ENCODE data around the gene PCED1A. TPM values are rescaled to one million over a fixed set of nuclear protein-coding genes. Genes with fewer than 3 reads are reported as not detected.

PCED1A gene
- total and polyA plus RNA-seq, 9 donors = 24.2 to 40.9 (median 30.4) TPM

Other genes with a start within 250 kb of the PCED1A start
- gene NOP56, start 188.0 kb downstream of the PCED1A start, total RNA-seq = 130 TPM
- 100 to 1,000 TPM; 152 to 204 (median 166) TPM for gene NOP56, start 188.0 kb downstream of the PCED1A start, polyA plus RNA-seq (ENCODE audit: insufficient read depth in 1 of 8, insufficient read length in 8 of 8, low replicate concordance in 1 of 8)
- gene IDH3B, start 176.4 kb downstream of the PCED1A start, total RNA-seq = 109 TPM
- gene IDH3B, start 176.4 kb downstream of the PCED1A start, polyA plus RNA-seq (ENCODE audit: insufficient read depth in 1 of 8, insufficient read length in 8 of 8, low replicate concordance in 1 of 8) = 100 to 1,000 TPM in 6 of 8 donors, 10 to 100 TPM in 2; 90.9 to 112 (median 102) TPM
- 3.2 TPM for gene EBF4, start 147.9 kb downstream of the PCED1A start, total RNA-seq
- gene EBF4, start 147.9 kb downstream of the PCED1A start, polyA plus RNA-seq (ENCODE audit: insufficient read depth in 1 of 8, insufficient read length in 8 of 8, low replicate concordance in 1 of 8) = 1 to 10 TPM; 4.0 to 8.9 (median 4.7) TPM
- 41.5 TPM for gene CPXM1, start 40.0 kb downstream of the PCED1A start, total RNA-seq
- 10 to 100 TPM; 42.2 to 83.9 (median 62.0) TPM for gene CPXM1, start 40.0 kb downstream of the PCED1A start, polyA plus RNA-seq (ENCODE audit: insufficient read depth in 1 of 8, insufficient read length in 8 of 8, low replicate concordance in 1 of 8)
- gene C20orf141, start 25.7 kb downstream of the PCED1A start, total RNA-seq = not detected
- gene C20orf141, start 25.7 kb downstream of the PCED1A start, polyA plus RNA-seq (ENCODE audit: insufficient read depth in 1 of 8, insufficient read length in 8 of 8, low replicate concordance in 1 of 8) = not detected
- gene TMEM239, start 24.3 kb downstream of the PCED1A start, total RNA-seq = not detected
- under 1 TPM in 1 of 8 donors, not detected in 7; 0.11 TPM for gene TMEM239, start 24.3 kb downstream of the PCED1A start, polyA plus RNA-seq (ENCODE audit: insufficient read depth in 1 of 8, insufficient read length in 8 of 8, low replicate concordance in 1 of 8)
- gene VPS16, start 90 bp upstream of the PCED1A start, total RNA-seq = 24.7 TPM
- 10 to 100 TPM; 21.5 to 28.9 (median 23.6) TPM for gene VPS16, start 90 bp upstream of the PCED1A start, polyA plus RNA-seq (ENCODE audit: insufficient read depth in 1 of 8, insufficient read length in 8 of 8, low replicate concordance in 1 of 8)
- gene PTPRA, start 32.8 kb upstream of the PCED1A start, total RNA-seq = 41.7 TPM
- gene PTPRA, start 32.8 kb upstream of the PCED1A start, polyA plus RNA-seq (ENCODE audit: insufficient read depth in 1 of 8, insufficient read length in 8 of 8, low replicate concordance in 1 of 8) = 10 to 100 TPM; 37.4 to 60.5 (median 45.7) TPM
- 0.13 TPM for gene GNRH2, start 203.0 kb upstream of the PCED1A start, total RNA-seq
- under 1 TPM in 6 of 8 donors, not detected in 2; 0.34 to 0.69 (median 0.48) TPM for gene GNRH2, start 203.0 kb upstream of the PCED1A start, polyA plus RNA-seq (ENCODE audit: insufficient read depth in 1 of 8, insufficient read length in 8 of 8, low replicate concordance in 1 of 8)
- gene MRPS26, start 205.4 kb upstream of the PCED1A start, total RNA-seq = 46.1 TPM
- gene MRPS26, start 205.4 kb upstream of the PCED1A start, polyA plus RNA-seq (ENCODE audit: insufficient read depth in 1 of 8, insufficient read length in 8 of 8, low replicate concordance in 1 of 8) = 10 to 100 TPM; 37.3 to 47.2 (median 39.1) TPM
- 0.66 TPM for gene OXT, start 231.0 kb upstream of the PCED1A start, total RNA-seq
- under 1 TPM in 7 of 8 donors, not detected in 1; 0.27 to 0.92 (median 0.61) TPM for gene OXT, start 231.0 kb upstream of the PCED1A start, polyA plus RNA-seq (ENCODE audit: insufficient read depth in 1 of 8, insufficient read length in 8 of 8, low replicate concordance in 1 of 8)
- 0.18 TPM for gene AVP, start 244.1 kb upstream of the PCED1A start, total RNA-seq
- gene AVP, start 244.1 kb upstream of the PCED1A start, polyA plus RNA-seq (ENCODE audit: insufficient read depth in 1 of 8, insufficient read length in 8 of 8, low replicate concordance in 1 of 8) = under 1 TPM in 3 of 8 donors, not detected in 5; 0.31 to 0.53 (median 0.34) TPM